K562 (cell line): ENCODE measurements around the gene KRT71. TPM values are rescaled to one million over a fixed set of nuclear protein-coding genes. Genes with fewer than 3 reads are reported as not detected.

Experiments
- ATAC-seq: fragments of 200-7000 bp; cut with Tn5 transposase; 3 replicates; pipeline ENCODE4 v1.9.1; 2020; ENCODE audit warnings: moderate library complexity
- BruUV-seq: library from RNA; stranded (reverse); fragments of 400-500 nt; replicated peaks from 2 replicates; lab custom pipeline; 2021; lab: Mats Ljungman, UMichigan
- CTCF ChIA-PET: fragments of 300-600 bp; formaldehyde crosslinking; extraction: SDS; loops from one replicate; lab custom pipeline; 2021; ENCODE audit warnings: low intra/inter-chr PET ratio; lab: Yijun Ruan, JAX
- POLR2A ChIA-PET: fragments of 300-600, 350-650 bp; sonication (Branson Sonifier 250); formaldehyde crosslinking; extraction: SDS; loops from one replicate; lab custom pipeline; 2021; ENCODE audit warnings: antibody characterized with exemption, inconsistent platforms; lab: Yijun Ruan, JAX
- DNase-seq, 4 experiments: peaks; one replicate each; pipeline versions ENCODE4 v3.0.0 to v3.0.0-alpha.2; 2011 to 2018; ENCODE audit warnings: low spot score in 3 of 4, mixed read lengths in 3 of 4; ENCODE audit errors: extremely low read depth in 1 of 4
- FAIRE-seq: peaks from 2 replicates; lab custom pipeline; 2011; peaks lifted over from hg19 to GRCh38; lab: Jason Lieb, UNC
- H2AFZ ChIP-seq: 2 replicates; pipeline ENCODE4 v1.6.0; 2011; ENCODE audit warnings: low read depth, low read length, control low read depth, inconsistent platforms
- H3K27ac ChIP-seq: fragments of 200-600 bp; 3 replicates; pipeline ENCODE4 v1.8.0; 2011; ENCODE audit warnings: low read depth, mild to moderate bottlenecking, control low read depth, inconsistent platforms, low read length, moderate library complexity, mixed read lengths; ENCODE audit errors: extremely low read depth
- H3K27me3 ChIP-seq, 2 experiments: fragments of 300-600 bp in 1 of 2; 2 replicates in 1 of 2; 3 replicates in 1 of 2; pipeline versions ENCODE4 v1.6.0 to v1.8.0; 2011; ENCODE audit warnings: inconsistent platforms in 2 of 2, low read length in 2 of 2, mild to moderate bottlenecking in 1 of 2, mixed read lengths in 1 of 2, moderate library complexity in 1 of 2; ENCODE audit not compliant: control insufficient read depth in 2 of 2, insufficient read depth in 2 of 2
- H3K36me3 ChIP-seq: fragments of 300-600 bp; 3 replicates; pipeline ENCODE4 v1.8.0; 2011; ENCODE audit warnings: mild to moderate bottlenecking, low read length, inconsistent platforms; ENCODE audit not compliant: control insufficient read depth, insufficient read depth
- H3K4me1 ChIP-seq, 2 experiments: fragments of 200-600 bp in 1 of 2; replicated peaks in 1 of 2; 2 replicates in 1 of 2; 3 replicates in 1 of 2; pipeline versions ENCODE4 v1.5.1 to v1.8.0; 2011; ENCODE audit warnings: inconsistent platforms in 2 of 2, low read length in 2 of 2, mild to moderate bottlenecking in 1 of 2, mixed read lengths in 1 of 2, moderate library complexity in 1 of 2; ENCODE audit not compliant: control insufficient read depth in 2 of 2, insufficient read depth in 2 of 2
- H3K4me2 ChIP-seq: 2 replicates; pipeline ENCODE4 v1.6.1; 2011; ENCODE audit warnings: low read length, control low read depth, inconsistent platforms, mixed read lengths; ENCODE audit not compliant: insufficient read depth
- H3K4me3 ChIP-seq: fragments of 200-600 bp; sonication (generic), shearing (Covaris generic); 2 replicates; pipeline ENCODE4 v1.5.1; 2016; ENCODE audit warnings: control low read depth, inconsistent platforms
- H3K79me2 ChIP-seq: fragments of 200-600 bp; 3 replicates; pipeline ENCODE4 v1.8.0; 2011; ENCODE audit warnings: low read length, inconsistent platforms; ENCODE audit not compliant: control insufficient read depth, insufficient read depth
- H3K9ac ChIP-seq, 2 experiments: 2 replicates each; pipeline versions ENCODE4 v1.6.0 to v1.6.1; 2011; ENCODE audit warnings: low read depth in 2 of 2, low read length in 2 of 2, control low read depth in 1 of 2, inconsistent platforms in 1 of 2, mild to moderate bottlenecking in 1 of 2, mixed read lengths in 1 of 2; ENCODE audit not compliant: insufficient read depth in 1 of 2
- H3K9me1 ChIP-seq: one replicate; pipeline ENCODE4 v1.6.0; 2011; ENCODE audit warnings: inconsistent platforms, mild to moderate bottlenecking, low read length, moderate library complexity; ENCODE audit not compliant: control insufficient read depth, insufficient read depth
- H3K9me3 ChIP-seq: replicated peaks from 2 replicates; pipeline ENCODE4 v1.5.1; 2011; ENCODE audit warnings: low read depth, low read length, inconsistent platforms; ENCODE audit not compliant: control insufficient read depth, insufficient read depth
- H4K20me1 ChIP-seq: replicated peaks from 2 replicates; pipeline ENCODE4 v1.6.1; 2011; ENCODE audit warnings: low read length, inconsistent platforms, mixed read lengths; ENCODE audit not compliant: control insufficient read depth, insufficient read depth
- CBFA2T2 ChIP-seq: fragments of 450-650 bp; conservative IDR thresholded peaks from 2 replicates; pipeline ENCODE4 v1.6.1; 2017; ENCODE audit warnings: mild to moderate bottlenecking
- FOXO4 ChIP-seq: fragments of 450-650 bp; formaldehyde crosslinking; IDR thresholded peaks from 2 replicates; pipeline ENCODE4 v1.4.0; 2020; ENCODE audit warnings: mild to moderate bottlenecking, moderate library complexity
- GTF2A2 ChIP-seq: IDR thresholded peaks from 2 replicates; pipeline ENCODE4 v1.6.1; 2016; ENCODE audit warnings: mild to moderate bottlenecking, missing genetic modification characterization, missing compliant biosample characterization
- IRF1 ChIP-seq: sonication (generic); formaldehyde crosslinking; IDR thresholded peaks from 2 replicates; pipeline ENCODE4 v1.8.0; 2022; ENCODE audit warnings: missing genetic modification reagents, mild to moderate bottlenecking, borderline replicate concordance
- YBX1 ChIP-seq: fragments of 450-650 bp; IDR thresholded peaks from 2 replicates; pipeline ENCODE4 v1.7.1; 2016; ENCODE audit warnings: mild to moderate bottlenecking
- WGBS: fragments of 100-300 bp; shearing (Covaris generic); methylation state at CpG from one replicate; pipeline ENCODE4 v1.1.6; 2016; ENCODE audit warnings: low coverage, mixed read lengths; ENCODE audit not compliant: insufficient coverage; ENCODE audit errors: missing lambda C conversion rate; 5-methylcytosine and 5-hydroxymethylcytosine counted together
- in situ Hi-C: fragments of 300-500 bp; cut with MboI; formaldehyde crosslinking; loops from 4 replicates; pipeline ENCODE4 v1.15.0; 2018; ENCODE audit warnings: inconsistent platforms, mixed read lengths
- intact Hi-C: fragments of 100-400 bp; cut with micrococcal nuclease; formaldehyde crosslinking; loops from 2 replicates; pipeline ENCODE4 v1.14.2; 2022
- polyA plus RNA-seq, 8 experiments: library from polyadenylated mRNA; depleted of rRNA in 4 of 8; stranded (reverse) in 5 of 8; unstranded in 3 of 8; fragments of >200 nt; fragmentation: Nextera tagmentation in 2 of 8; fragmentation: Illumina TruSeq in 1 of 8; extraction: Ambion mirVana in 2 of 8; extraction: Trizol in 1 of 8; gene quantifications; 2 replicates each; pipeline versions ENCODE4 v1.2.1 to v1.2.3, GENCODE V29; 2011 to 2014; ENCODE audit warnings: inconsistent platforms in 1 of 8, missing spikeins in 1 of 8
- total RNA-seq, 7 experiments: library from RNA; depleted of rRNA in 6 of 7; stranded (reverse); fragments of >200 nt in 6 of 7; fragmentation: Illumina TruSeq in 2 of 7; extraction: Trizol in 2 of 7; gene quantifications; 2 replicates each; pipeline versions ENCODE4 v1.2.1 to v1.2.3, GENCODE V29; 2011 to 2021; ENCODE audit warnings: low replicate concordance in 1 of 7

KRT71 gene
- total and polyA plus RNA-seq, 9 of the 15 experiments (the other 6 are each of a cell fraction or from before 2014, with no cell fraction given) = not detected

GRCh38 chr12:52540531-52540930 lies 12.4 kb downstream of the KRT71 start:
- no peaks in the 10 kb centered on the region for H3K4me1 ChIP-seq
- ChIA-PET CTCF (no interaction called here), POLR2A (no interaction called here)
- no peak overlapping the region for H3K4me2 ChIP-seq
- H3K9me1 ChIP-seq = no peaks in the 10 kb centered on the region
- H2AFZ ChIP-seq = no peak overlapping the region
- H3K36me3 ChIP-seq = no peaks in the 10 kb centered on the region
- no peaks in the 10 kb centered on the region for H3K79me2 ChIP-seq
- no peak for FAIRE-seq
- DNase-seq = no peak
- ATAC-seq = no peak
- in situ Hi-C loops = no loop called here
- no peak overlapping the region for H3K27ac ChIP-seq
- WGBS = 0% methylated on average over 6 of the region's 7 CpGs
- peaks cover 4 to 17% of the 10 kb centered on the region in 2 experiments; a peak in 2 of 5 replicates for H3K27me3 ChIP-seq
- H4K20me1 ChIP-seq = peaks cover 2% of the 10 kb centered on the region; the same call in 1 of the 2 replicates
- H3K9me3 ChIP-seq = no peaks in the 10 kb centered on the region
- BruUV-seq = no TSS peak
- intact Hi-C loops = no loop called here
- H3K9ac ChIP-seq = no peak overlapping the region
- no peak for TF ChIP-seq YBX1
- TF ChIP-seq GTF2A2 (tag) = no peak
- no peak for TF ChIP-seq IRF1 (CRISPR knock-in tag)
- no peak for TF ChIP-seq CBFA2T2
- no peak for TF ChIP-seq FOXO4 (CRISPR knock-in tag)
- H3K4me3 ChIP-seq = no peak overlapping the region
